ENCODE measurements around the gene RND1. TPM values are rescaled to one million over a fixed set of nuclear protein-coding genes. Genes with fewer than 3 reads are reported as not detected.
"Not testable (repeated sequence)": the region's sequence is repeated elsewhere in the genome, so short reads cannot be mapped to it uniquely, and the experiment has no call there.

The RND1 gene
- total RNA-seq, 4 donors from 2014 or later: 0.49 to 1.2 TPM; not detected in 2

DNA sequence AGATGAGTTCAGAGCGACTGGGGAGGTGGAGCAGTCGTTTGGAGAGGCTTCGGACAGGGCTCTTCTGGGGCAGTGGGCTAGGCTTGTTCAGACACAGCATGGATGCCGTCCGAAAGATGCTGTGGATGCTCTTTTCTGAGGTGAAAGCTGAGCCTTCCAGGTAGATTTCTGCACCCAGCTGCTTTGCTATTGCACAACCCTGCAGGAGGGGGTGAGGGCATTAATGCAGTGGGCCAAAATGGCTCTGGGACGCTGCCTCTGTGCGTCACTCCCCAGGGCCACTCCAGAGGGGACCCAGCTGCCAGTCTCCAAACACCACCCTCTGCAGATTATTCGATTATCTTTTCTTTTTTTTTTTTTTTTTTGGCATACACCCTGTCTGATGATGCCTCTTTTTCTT, 7.6 kb downstream of the RND1 start:
- TF ChIP-seq POLR2A (IDR thresholded peaks at IDR 0.05): no peak
- TF ChIP-seq, protein P1, sequence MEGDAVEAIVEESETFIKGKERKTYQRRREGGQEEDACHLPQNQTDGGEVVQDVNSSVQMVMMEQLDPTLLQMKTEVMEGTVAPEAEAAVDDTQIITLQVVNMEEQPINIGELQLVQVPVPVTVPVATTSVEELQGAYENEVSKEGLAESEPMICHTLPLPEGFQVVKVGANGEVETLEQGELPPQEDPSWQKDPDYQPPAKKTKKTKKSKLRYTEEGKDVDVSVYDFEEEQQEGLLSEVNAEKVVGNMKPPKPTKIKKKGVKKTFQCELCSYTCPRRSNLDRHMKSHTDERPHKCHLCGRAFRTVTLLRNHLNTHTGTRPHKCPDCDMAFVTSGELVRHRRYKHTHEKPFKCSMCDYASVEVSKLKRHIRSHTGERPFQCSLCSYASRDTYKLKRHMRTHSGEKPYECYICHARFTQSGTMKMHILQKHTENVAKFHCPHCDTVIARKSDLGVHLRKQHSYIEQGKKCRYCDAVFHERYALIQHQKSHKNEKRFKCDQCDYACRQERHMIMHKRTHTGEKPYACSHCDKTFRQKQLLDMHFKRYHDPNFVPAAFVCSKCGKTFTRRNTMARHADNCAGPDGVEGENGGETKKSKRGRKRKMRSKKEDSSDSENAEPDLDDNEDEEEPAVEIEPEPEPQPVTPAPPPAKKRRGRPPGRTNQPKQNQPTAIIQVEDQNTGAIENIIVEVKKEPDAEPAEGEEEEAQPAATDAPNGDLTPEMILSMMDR (IDR thresholded peaks at IDR 0.05): no peak
- no peak overlapping the region for H3K4me3 ChIP-seq (ENCODE audit: low read depth, poor library complexity, severe bottlenecking)
- WGBS, 2 donors: 75 to 80% methylated on average over 8 of the region's 8 CpGs
- no peak for DNase-seq (ENCODE audit: low spot score in 2 of 2)
- intact Hi-C loops (cut with DNase I; ENCODE audit: low total_unique reads): loop anchor here (5.0 kb wide), 1 partner anchor 139 kb away; the partner anchor contains the start of gene DDN

DNA sequence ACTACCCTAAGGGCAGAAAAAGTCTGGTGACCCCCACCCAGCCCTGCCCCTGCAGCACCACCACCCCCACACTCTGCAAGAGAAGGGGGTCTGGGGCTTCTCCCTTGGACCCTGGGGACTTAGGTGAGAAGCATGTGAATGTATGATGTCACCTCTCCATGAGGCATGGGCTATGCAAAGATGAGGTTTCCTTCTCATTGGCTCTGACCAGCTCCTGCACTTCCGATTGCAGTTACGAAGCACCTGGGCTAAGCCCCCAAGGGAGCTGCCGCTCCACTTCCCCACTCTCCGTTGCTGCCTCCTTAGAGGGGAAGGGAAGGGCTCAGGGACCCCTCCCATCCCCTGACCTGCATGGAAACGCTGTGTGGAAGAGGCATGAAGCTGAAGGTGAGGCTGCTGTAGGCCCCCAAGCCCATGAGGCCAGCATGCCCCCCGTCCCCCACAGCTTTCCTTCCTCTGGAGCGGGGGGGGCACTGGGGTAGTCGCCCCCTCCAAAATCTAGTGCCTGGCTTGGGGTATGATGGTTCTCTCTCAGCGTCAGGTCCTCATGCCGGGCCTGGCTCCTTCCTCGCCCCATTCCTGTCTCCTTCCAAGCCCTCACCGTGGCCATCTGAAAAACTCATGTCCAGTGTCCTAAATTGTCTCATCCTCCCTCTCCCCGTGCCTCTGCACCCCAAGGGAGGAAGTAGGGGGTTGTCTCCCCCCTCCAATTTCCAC, 8.2 kb downstream of the RND1 start:
- DNase-seq (ENCODE audit: low spot score in 2 of 2): no peak
- 82 to 88% methylated on average over 13 of the region's 13 CpGs for WGBS, 2 donors
- intact Hi-C loops (cut with DNase I; ENCODE audit: low total_unique reads): loop anchor here (5.0 kb wide), 1 partner anchor 140 kb away; the partner anchor contains the start of gene DDN

DNA sequence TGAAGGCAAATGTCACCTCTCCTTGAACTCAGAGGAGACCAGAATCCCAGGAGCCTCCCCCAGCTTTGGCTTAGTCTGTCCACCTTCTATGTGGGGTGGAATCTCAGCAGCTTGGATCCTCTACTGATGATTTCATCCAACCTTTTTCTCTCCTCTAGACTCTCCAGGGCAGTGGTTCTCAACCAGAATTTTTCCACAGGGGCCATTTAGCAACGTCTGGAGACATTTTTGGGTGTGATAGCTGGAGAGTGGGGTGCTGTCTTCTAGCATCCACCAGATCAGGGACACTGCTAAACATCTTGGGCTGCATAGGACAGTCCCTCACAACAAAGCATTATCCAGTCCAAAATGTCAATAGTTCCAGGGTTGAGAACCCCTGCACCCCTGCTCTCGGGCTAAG, 9.3 kb downstream of the RND1 start:
- TF ChIP-seq POLR2A (IDR thresholded peaks at IDR 0.05): no peak
- TF ChIP-seq, protein P1 (IDR thresholded peaks at IDR 0.05): no peak
- intact Hi-C loops (cut with DNase I; ENCODE audit: low total_unique reads): loop anchor here (5.0 kb wide), 1 partner anchor 141 kb away; the partner anchor contains the start of gene DDN

More for the DNA sequence above, 8.2 kb downstream of the RND1 start:
- H3K4me3 ChIP-seq (ENCODE audit: low read depth, poor library complexity, severe bottlenecking): no peak overlapping the region
- TF ChIP-seq POLR2A (IDR thresholded peaks at IDR 0.05): no peak
- TF ChIP-seq, protein P1 (IDR thresholded peaks at IDR 0.05): no peak

DNA sequence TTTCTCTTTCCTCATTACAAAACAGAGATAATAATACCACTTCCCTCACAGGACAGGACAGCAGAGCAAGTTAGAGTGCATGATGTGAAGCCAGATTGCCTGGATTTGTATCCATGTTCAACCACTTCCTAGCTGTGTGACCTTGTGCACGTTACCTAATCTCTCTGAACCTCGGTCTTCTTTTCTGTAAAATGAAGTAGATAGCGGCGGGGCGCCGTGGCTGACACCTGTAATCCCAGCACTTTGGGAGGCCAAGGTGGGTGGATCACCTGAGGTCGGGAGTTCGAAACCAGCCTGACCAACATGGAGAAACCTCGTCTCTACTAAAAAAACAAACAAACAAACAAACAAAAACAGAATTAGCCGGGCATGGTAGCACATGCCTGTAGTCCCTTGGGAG, 10.7 kb downstream of the RND1 start:
- intact Hi-C loops (cut with DNase I; ENCODE audit: low total_unique reads): loop anchor here (5.0 kb wide), 1 partner anchor 142 kb away; the partner anchor contains the start of gene DDN
- 90 to 91% methylated on average over 10 of the region's 10 CpGs for WGBS, 2 donors
- not testable (repeated sequence) for DNase-seq (ENCODE audit: low spot score in 2 of 2); H3K4me3 ChIP-seq (ENCODE audit: low read depth, poor library complexity, severe bottlenecking)

More for the DNA sequence above, 9.3 kb downstream of the RND1 start:
- no peak for DNase-seq (ENCODE audit: low spot score in 2 of 2)
- no peak overlapping the region for H3K4me3 ChIP-seq (ENCODE audit: low read depth, poor library complexity, severe bottlenecking)
- 63 to 74% methylated on average over 2 of the region's 2 CpGs for WGBS, 2 donors

DNA sequence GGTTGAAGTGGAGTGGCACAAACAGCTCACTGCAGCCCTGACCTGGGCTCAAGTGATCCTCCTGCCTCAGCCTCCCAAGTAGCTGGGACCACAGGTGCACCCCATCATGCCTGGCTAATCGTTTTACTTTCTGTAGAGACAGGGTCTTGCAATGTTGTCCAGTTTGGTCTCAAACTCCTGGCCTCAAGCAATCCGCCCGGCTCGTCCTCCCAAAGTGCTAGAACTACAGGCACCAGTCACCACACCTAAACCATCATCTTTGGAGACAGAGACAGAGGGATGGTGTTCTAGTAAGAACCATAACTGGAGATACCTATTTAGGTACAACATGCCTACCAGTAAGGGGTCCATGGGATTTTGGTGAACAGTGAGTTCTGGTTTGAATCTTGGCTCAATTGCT, 11.2 kb downstream of the RND1 start:
- 87 to 92% methylated on average over 4 of the region's 4 CpGs for WGBS, 2 donors
- no peak for DNase-seq (ENCODE audit: low spot score in 2 of 2)
- intact Hi-C loops (cut with DNase I; ENCODE audit: low total_unique reads): no loop called here
- TF ChIP-seq, protein P1 (IDR thresholded peaks at IDR 0.05): no peak
- TF ChIP-seq POLR2A (IDR thresholded peaks at IDR 0.05): no peak
- H3K4me3 ChIP-seq (ENCODE audit: low read depth, poor library complexity, severe bottlenecking): no peak overlapping the region

DNA sequence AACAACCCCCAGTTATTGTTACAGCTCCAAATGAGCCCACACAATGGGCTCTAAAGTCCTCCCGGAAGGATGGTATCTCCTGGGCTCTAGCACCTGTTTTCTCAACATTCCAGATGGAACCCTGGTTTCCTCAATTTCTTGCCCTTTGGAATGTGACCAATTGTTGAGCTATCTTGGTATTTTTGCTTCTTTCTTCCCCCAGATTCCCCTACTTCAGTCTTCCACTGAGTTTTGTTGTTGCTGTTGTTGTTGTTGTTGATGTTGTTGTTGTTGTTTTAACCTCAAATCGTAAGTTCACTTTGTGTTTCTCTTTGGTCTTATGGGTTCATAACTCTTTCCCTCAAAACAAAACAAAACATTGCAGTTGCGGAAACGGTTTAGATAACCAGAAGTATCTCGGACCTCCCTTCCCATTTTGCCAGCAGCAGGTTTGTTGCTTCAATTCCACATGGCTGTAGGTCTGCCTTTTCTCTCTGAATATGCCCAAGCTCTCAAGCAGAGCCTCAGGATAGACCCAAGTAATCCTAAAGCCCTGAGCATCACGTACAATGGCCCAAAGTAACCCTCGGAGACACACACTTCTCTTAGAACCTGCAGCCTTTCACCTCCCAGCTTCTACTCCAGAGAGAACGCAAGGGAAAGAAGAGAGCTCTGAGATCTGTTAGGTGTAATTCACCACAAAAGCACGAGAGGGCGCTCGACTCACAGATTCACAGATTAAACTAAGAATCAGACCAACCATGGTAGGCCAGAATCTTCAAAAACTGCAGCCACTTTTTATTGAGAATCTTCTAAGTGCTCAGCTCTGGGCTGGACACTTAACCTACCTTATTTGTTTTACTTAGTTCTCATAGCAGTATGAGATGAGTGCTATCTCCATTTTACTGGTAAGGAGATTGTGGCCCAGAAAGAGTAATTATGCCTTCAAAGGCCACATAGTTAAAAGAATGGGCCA, 12.7 kb downstream of the RND1 start:
- intact Hi-C loops (cut with DNase I; ENCODE audit: low total_unique reads): no loop called here
- no peak overlapping the region for H3K4me3 ChIP-seq (ENCODE audit: low read depth, poor library complexity, severe bottlenecking)
- 0 to 1% methylated on average over 11 of the region's 11 CpGs for WGBS, 2 donors
- peak; percentile 95 to 97 for DNase-seq (ENCODE audit: low spot score in 2 of 2)
- TF ChIP-seq POLR2A (IDR thresholded peaks at IDR 0.05): no peak
- TF ChIP-seq, protein P1 (IDR thresholded peaks at IDR 0.05): peak in 2 of 3 donors; percentile 16 to 41

Data from lower leg skin (tissue), 4 donors.